CD4-positive, alpha-beta T cell treated with Interleukin-15 for 4 hours (primary cell): Measurements from ENCODE around the gene ZXDC.

Experiments
- DNase-seq: peaks from one replicate; pipeline ENCODE4 v3.0.0-alpha.2; 2020; ENCODE audit warnings: low spot score

The ZXDC gene

GRCh38 chr3:126475413-126476114, at the start of gene ZXDC:
ZXDC (minus strand) TSS chr3:126475891; CDS start chr3:126475865, 26 bp downstream.
- peak; percentile 94 for DNase-seq

DNA sequence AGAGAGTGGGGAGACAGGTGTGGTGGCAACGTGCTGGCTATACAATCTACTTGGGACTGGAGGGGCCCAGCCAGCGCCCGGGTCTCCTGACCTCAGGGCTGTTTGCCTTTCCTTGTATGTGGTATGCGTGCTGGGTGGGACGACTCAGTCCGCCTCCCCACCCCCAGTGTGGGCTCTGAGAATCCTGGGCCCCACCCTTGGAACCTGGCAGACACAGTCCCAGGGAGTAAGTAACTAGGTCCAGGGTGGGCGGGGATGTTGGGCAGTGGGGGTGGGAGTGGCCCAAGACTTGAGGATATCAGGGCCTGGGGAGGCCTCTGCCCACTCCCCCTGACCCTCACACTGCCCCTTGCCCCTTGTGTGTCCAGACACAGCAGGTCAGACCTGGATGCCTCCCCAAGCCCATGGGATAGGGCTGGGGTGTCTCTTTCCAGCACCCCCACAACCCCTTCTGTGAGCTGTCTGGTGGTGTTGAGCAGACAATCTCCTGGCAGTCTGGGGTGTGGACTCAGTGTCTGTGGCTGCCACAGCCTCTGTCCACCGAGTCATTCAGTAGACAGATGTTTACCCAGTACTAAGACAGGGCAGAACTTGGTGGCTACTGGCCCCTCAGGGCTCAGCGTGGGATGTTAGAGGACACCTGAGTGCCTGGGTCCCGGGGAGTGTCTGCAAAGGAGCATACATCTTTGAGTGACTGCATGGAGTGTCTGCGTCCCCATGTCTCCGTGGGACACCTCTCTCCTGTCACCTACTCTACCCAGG, 49.6 kb upstream of the ZXDC start:
- no peak for DNase-seq

- DNase-seq = no peak
These were observed 48.8 kb upstream of the ZXDC start for GRCh38 chr3:126524429-126524988.

GRCh38 chr3:126523745-126524428, 48.2 kb upstream of the ZXDC start, which contains the start of gene CHST13:
CHST13 (plus strand) TSS chr3:126524155; CDS start chr3:126524333, 178 bp downstream.
- DNase-seq = no peak

DNA sequence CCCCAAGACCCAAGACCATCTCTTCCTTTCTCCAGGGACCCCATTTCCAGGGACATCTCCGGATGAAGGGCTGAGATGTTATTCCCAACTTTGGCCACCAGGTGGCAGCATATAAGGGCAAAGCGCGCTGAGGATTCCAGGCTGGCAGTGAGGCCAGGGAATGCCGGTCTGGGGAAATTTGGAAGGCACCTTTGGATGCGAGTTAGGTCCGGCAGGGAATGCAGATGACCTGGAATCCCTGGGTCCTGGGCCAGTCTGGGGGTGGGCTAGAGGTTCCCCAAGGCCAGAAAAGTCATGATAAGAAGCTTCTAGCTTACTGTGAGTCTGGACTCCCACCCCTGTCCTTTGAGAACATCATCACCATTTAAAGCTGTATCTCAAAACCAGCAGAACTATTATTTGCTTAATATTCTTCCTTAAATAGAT, 46.7 kb upstream of the ZXDC start:
- peak; percentile 48 for DNase-seq

GRCh38 chr3:126521122-126521891, 45.6 kb upstream of the ZXDC start:
- DNase-seq = no peak

GRCh38 chr3:126519506-126520455, 44.1 kb upstream of the ZXDC start:
- no peak for DNase-seq

DNA sequence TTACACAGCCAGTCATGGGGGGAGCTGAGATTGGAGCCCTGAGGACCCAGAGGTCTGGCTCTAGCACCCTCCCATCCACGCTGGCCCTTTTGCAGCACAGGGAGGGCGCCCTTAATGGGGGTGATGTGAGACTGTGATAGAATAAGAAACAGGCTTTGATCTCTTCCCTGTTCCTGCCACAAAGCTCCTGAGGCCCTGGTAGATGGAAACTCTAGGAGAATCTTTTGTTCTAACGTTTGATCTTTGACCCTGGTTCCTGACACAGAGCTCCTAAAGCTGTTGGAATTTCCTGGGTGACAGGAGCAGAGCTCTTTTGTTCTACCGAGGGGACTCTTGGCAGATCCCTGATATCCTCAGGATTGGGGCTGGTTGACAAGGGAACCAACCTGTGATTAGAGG, 43.1 kb upstream of the ZXDC start:
- no peak for DNase-seq

DNA sequence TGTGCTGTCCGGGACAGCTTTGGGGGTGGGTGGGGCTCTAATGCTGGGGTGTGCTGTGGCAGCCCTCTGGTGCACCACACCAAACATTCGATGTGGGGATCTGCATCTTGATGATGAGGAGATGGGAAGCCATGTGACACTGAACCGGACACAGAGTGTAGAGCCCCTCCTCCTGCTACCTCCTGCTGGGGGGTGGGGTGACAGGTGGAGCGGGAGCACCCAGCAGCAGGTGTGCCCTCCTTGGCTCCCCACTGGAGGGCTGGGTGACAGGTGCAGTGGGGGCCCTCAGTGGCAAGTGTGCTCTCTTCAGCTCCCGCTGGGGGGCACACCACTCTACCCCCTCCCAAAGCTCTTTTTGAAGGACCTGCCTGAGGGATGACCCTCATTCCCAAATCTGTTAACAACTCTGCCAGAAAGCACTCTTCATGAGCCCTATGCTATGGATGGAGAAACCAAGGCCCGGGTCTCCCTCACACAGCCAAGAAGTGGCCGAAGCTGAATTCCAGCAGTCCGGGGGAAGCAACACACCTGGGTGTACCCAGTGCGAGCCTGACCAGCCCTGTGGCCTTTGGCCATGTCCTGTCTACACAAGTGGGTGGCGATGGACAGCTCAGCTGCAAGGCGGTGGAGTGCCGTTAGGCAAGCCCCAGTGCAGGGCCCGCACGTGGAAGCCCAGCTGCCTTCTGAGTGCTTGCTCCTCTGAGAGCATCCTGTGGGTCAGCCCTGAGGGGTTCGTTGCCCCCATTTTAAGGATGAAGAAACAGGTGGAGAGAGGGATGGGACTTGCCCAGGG, 42.5 kb upstream of the ZXDC start:
- DNase-seq = no peak

DNA sequence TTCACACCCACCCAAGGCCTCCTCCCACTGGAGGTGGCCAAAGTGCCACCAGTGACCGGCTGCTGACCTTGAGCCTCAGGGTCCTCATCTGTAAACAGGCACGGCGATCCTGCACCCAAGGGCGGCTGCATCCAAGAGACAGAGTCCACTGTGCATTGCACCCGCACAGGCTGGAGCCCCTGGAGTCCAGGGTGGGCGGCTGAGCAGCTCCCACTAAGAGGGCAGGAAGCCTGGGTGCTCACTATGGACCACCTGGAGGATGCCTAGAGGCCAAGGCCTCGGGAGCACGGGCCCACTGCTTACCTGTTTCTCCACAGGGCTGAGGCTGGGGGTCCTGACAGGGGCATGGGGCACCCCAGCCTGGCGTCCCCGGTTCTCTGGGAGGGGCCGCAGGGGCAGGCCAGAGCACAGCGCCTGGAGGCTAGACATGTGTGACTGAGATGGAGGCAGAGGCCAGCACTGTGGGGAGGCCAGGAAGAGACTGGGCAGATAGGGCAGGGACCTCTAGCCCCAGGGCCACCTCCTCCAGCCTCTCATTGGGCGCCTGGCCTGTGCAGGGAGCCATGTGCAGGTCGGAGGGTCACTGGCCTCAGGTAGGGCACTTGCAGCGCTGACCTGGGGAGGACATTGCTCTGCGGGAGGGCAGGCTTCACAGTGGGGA, 41.7 kb upstream of the ZXDC start, which contains the start of gene UROC1:
Gene UROC1, minus strand, starts transcription at position 483 of the 661 bp plus-strand sequence. Its CDS starts 54 bp downstream, at position 429.
- DNase-seq = no peak

DNA sequence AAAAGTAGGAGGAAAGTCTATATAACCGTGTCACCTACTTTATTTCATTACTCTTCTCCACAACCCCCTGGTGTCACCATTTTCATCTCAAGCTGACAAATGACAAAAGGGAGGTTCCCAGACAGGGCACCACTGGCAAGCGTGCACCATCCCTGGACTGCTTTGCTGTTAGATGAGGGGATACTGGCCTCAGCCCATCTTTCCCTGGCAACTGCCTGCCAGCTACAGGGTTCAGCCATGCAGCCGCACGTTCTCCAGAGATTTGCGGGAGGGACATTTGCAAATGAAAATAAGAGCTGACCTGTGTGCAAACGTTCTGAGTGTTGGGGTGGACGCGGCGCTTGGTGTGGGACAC, 41.2 kb upstream of the ZXDC start:
- no peak for DNase-seq

DNA sequence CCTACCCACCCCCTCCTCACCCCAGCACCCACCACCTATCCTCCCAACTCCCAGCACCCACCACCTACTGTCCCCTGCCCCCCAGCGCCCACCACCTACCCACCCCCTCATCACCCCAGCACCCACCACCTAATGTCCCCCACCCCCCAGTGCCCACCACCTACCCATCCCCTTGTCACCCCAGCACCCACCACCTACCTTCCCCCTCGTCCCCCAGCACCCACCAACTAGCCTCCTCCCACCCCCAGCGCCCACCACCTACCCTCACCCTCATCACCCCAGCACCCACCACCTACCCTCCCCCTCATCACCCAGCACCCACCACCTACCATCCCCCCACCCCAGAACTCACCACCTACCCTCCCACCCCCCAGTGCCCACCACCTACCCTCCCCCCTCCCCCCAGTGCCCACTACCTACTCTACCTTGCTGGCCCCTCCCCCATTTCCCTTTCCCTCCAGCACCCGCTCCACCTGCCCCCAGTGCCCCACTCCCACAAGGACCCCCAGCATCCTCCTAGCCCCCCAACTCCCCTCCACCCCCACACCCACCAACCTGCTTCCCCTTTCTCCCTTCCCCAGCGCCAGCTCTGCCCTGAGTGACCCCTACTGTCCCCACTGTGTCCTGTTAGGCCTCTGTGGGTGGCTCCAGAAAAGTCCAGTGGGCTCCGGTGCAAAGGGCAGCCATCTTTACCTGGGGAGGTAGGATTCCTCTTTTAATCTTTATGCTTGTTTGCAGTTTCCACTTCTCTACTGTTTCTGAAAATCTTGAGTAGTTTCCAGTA, 40.7 kb upstream of the ZXDC start:
- DNase-seq = no peak

- DNase-seq = no peak
These were observed 39.5 kb upstream of the ZXDC start for GRCh38 chr3:126515066-126515706.

- DNase-seq = no peak
These were observed 38.5 kb upstream of the ZXDC start for GRCh38 chr3:126514161-126514560.

GRCh38 chr3:126512916-126513650, 37.4 kb upstream of the ZXDC start:
- DNase-seq = no peak

- no peak for DNase-seq
These were observed 36.3 kb upstream of the ZXDC start for GRCh38 chr3:126512026-126512425.

- DNase-seq = no peak
These were observed 35.6 kb upstream of the ZXDC start for GRCh38 chr3:126511291-126511690.
